WTC11 (cell line): ENCODE results near the gene STK17B. TPM values are rescaled to one million over a fixed set of nuclear protein-coding genes. Genes with fewer than 3 reads are reported as not detected.

Source experiments
- ATAC-seq: fragments of 200-7000 bp; cut with Tn5 transposase; 2 replicates; pipeline ENCODE4 v1.10.0; 2021; ENCODE audit warnings: mild to moderate bottlenecking, moderate library complexity
- CTCF ChIA-PET: fragments of 300-600 bp; sonication (Branson Sonifier 250); formaldehyde crosslinking; loops from one replicate; lab custom pipeline; 2021; ENCODE audit warnings: antibody characterized with exemption; lab: Charles Lee
- POLR2A ChIA-PET: fragments of 350-600 bp; sonication (Branson Sonifier 250); formaldehyde crosslinking; loops from one replicate; lab custom pipeline; 2021; ENCODE audit warnings: antibody characterized with exemption; lab: Charles Lee
- DNase-seq: peaks from one replicate; pipeline ENCODE4 v3.0.0; 2021; ENCODE audit warnings: low spot score
- H3K27ac Mint-ChIP-seq: 2 replicates; pipeline ENCODE4 v1.8.0; 2021; ENCODE audit warnings: mixed read lengths
- H3K27me3 Mint-ChIP-seq: 2 replicates; pipeline ENCODE4 v1.8.0; 2021; ENCODE audit warnings: low read depth, mild to moderate bottlenecking, moderate library complexity, mixed read lengths
- H3K36me3 Mint-ChIP-seq: 2 replicates; pipeline ENCODE4 v1.8.0; 2021; ENCODE audit warnings: mixed read lengths
- H3K4me1 Mint-ChIP-seq: 2 replicates; pipeline ENCODE4 v1.8.0; 2022; ENCODE audit warnings: mixed read lengths
- H3K4me3 Mint-ChIP-seq: 2 replicates; pipeline ENCODE4 v1.8.0; 2021; ENCODE audit warnings: mild to moderate bottlenecking, moderate library complexity, mixed read lengths
- H3K9me3 Mint-ChIP-seq: 2 replicates; pipeline ENCODE4 v1.8.0; 2021; ENCODE audit warnings: mixed read lengths
- ARID4B ChIP-seq: sonication (generic); formaldehyde crosslinking; IDR thresholded peaks from 2 replicates; pipeline ENCODE4 v1.8.0; 2023; ENCODE audit warnings: missing genetic modification reagents, mild to moderate bottlenecking, borderline replicate concordance
- CBFB ChIP-seq: sonication (generic); formaldehyde crosslinking; IDR thresholded peaks from 2 replicates; pipeline ENCODE4 v1.8.1; 2022; ENCODE audit warnings: mild to moderate bottlenecking, low read depth, missing genetic modification reagents
- ELF4 ChIP-seq: sonication (generic); formaldehyde crosslinking; IDR thresholded peaks from 2 replicates; pipeline ENCODE4 v1.8.1; 2022; ENCODE audit warnings: low read depth, mild to moderate bottlenecking, moderate library complexity, missing genetic modification reagents
- EMX1 ChIP-seq: fragments of 250-450 bp; sonication (Bioruptor Pico); IDR thresholded peaks from 2 replicates; pipeline ENCODE4 v1.8.0; 2021; ENCODE audit warnings: mild to moderate bottlenecking
- ETV6 ChIP-seq: sonication (generic); formaldehyde crosslinking; IDR thresholded peaks from 2 replicates; pipeline ENCODE4 v1.8.1; 2022; ENCODE audit warnings: mild to moderate bottlenecking, missing genetic modification reagents
- MYBL2 ChIP-seq: sonication (generic); formaldehyde crosslinking; IDR thresholded peaks from 2 replicates; pipeline ENCODE4 v1.8.1; 2023; ENCODE audit warnings: mild to moderate bottlenecking, moderate library complexity, missing genetic modification reagents
- NR1H2 ChIP-seq: sonication (generic); formaldehyde crosslinking; IDR thresholded peaks from 2 replicates; pipeline ENCODE4 v1.9.0; 2021; ENCODE audit warnings: mild to moderate bottlenecking, moderate library complexity, missing genetic modification reagents
- NR3C1 ChIP-seq: sonication (generic); formaldehyde crosslinking; conservative IDR thresholded peaks from 2 replicates; pipeline ENCODE4 v1.8.1; 2023; ENCODE audit warnings: low read depth, mild to moderate bottlenecking, missing genetic modification reagents
- RELA ChIP-seq: sonication (generic); formaldehyde crosslinking; IDR thresholded peaks from 2 replicates; pipeline ENCODE4 v1.8.1; 2022; ENCODE audit warnings: missing genetic modification reagents, mild to moderate bottlenecking, borderline replicate concordance
- SMAD3 ChIP-seq: sonication (generic); formaldehyde crosslinking; IDR thresholded peaks from 2 replicates; pipeline ENCODE4 v1.8.0; 2022; ENCODE audit warnings: missing genetic modification reagents, mild to moderate bottlenecking, borderline replicate concordance
- ZNF219 ChIP-seq: sonication (generic); formaldehyde crosslinking; IDR thresholded peaks from 2 replicates; pipeline ENCODE4 v1.8.0; 2023; ENCODE audit warnings: missing genetic modification reagents, mild to moderate bottlenecking, borderline replicate concordance
- ZNF232 ChIP-seq: sonication (generic); formaldehyde crosslinking; IDR thresholded peaks from 2 replicates; pipeline ENCODE4 v1.8.0; 2022; ENCODE audit warnings: mild to moderate bottlenecking, missing genetic modification reagents
- ZNF263 ChIP-seq: sonication (generic); formaldehyde crosslinking; IDR thresholded peaks from 2 replicates; pipeline ENCODE4 v1.8.1; 2022; ENCODE audit warnings: low read depth, mild to moderate bottlenecking, moderate library complexity, missing genetic modification reagents
- ZNF281 ChIP-seq: sonication (generic); formaldehyde crosslinking; IDR thresholded peaks from 2 replicates; pipeline ENCODE4 v1.8.0; 2023; ENCODE audit warnings: mild to moderate bottlenecking, missing genetic modification reagents
- ZNF416 ChIP-seq: fragments of 250-450 bp; sonication (Bioruptor Pico); IDR thresholded peaks from 2 replicates; pipeline ENCODE4 v1.9.0; 2021; ENCODE audit warnings: mild to moderate bottlenecking, inconsistent platforms
- ZSCAN18 ChIP-seq: fragments of 250-450 bp; sonication (Bioruptor Pico); IDR thresholded peaks from 2 replicates; pipeline ENCODE4 v2.1.2; 2022; ENCODE audit warnings: mild to moderate bottlenecking, moderate library complexity
- total RNA-seq: library from RNA; stranded (reverse); gene quantifications from 3 replicates; pipeline ENCODE4 v1.2.3, GENCODE V29; 2021
- TF ChIP-seq, protein P1 (sequence below): sonication (generic); formaldehyde crosslinking; IDR thresholded peaks from 2 replicates; pipeline ENCODE4 v1.8.0; 2022; ENCODE audit warnings: mild to moderate bottlenecking, missing genetic modification reagents

STK17B gene
- total RNA-seq, 1 experiment from 2014 or later = 11.8 TPM

GRCh38 chr2:196186266-196186980, 15.0 kb upstream of the STK17B start (continued):
- no peak for TF ChIP-seq ARID4B (CRISPR knock-in tag)

- Mint-ChIP-seq H3K27me3 (no peaks in the 10 kb centered on the region), H3K36me3 (no peaks in the 10 kb centered on the region), H3K9me3 (peaks cover 8% of the 10 kb centered on the region; the same call in 1 of the 2 replicates), H3K27ac (no peak overlapping the region), H3K4me3 (no peak overlapping the region), H3K4me1 (peaks cover 4% of the 10 kb centered on the region; the same call in 1 of the 2 replicates)
- no peak for TF ChIP-seq NR3C1 (CRISPR knock-in tag)
- no peak for TF ChIP-seq EMX1 (CRISPR knock-in tag)
- no peak for TF ChIP-seq RELA
- no peak for TF ChIP-seq ARID4B (CRISPR knock-in tag)
- no peak for TF ChIP-seq MYBL2 (CRISPR knock-in tag)
- TF ChIP-seq SMAD3 = no peak
- TF ChIP-seq, protein P1, sequence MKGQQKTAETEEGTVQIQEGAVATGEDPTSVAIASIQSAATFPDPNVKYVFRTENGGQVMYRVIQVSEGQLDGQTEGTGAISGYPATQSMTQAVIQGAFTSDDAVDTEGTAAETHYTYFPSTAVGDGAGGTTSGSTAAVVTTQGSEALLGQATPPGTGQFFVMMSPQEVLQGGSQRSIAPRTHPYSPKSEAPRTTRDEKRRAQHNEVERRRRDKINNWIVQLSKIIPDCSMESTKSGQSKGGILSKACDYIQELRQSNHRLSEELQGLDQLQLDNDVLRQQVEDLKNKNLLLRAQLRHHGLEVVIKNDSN (CRISPR knock-in tag) = no peak
- no peak for TF ChIP-seq CBFB (CRISPR knock-in tag)
- no peak for TF ChIP-seq ZNF263 (CRISPR knock-in tag)
- ChIA-PET CTCF (no interaction called here), POLR2A (interaction anchor here (0.7 kb wide), 1 partner anchor 577 kb away, joined by 3 read pairs; no protein-coding TSS in a partner anchor)
- no peak for ATAC-seq
- no peak for DNase-seq
Measured at GRCh38 chr2:196184921-196185320, 13.5 kb upstream of the STK17B start.

DNA sequence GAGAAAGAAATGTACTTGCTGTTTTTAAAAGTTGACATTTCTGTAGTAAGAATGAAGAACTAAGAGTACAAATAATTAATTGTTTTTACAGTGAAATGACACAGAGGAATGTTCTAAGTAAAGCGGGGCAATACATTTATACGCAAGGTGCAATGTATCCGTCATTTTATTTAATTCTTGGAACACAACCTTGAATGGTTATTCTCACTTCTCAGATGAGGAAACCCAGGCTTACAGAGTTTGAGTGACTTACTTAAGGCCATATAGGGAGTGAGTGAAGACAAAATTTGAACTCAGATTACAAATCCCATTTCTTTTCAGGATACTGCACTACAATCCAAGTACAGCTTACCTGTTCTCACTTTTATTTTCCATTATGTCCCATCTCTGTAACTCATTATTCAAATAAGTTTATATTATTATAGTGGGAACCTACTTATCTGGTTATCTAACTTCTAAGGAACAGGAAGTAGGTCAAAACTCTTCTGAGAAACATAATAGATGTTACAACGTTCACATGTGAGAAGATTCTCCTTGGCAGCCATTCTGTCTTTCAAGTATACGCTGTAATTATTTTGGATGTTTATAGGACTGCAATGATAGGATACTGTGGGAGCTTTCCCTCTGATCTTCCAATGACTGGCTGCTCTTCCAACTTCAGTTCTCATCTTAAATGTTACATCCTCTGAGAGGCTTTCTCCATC, 12.3 kb upstream of the STK17B start:
- POLR2A ChIA-PET = no interaction called here
- Mint-ChIP-seq H3K9me3 (peaks cover 8% of the 10 kb centered on the region; the same call in 1 of the 2 replicates), H3K4me1 (peaks cover 4% of the 10 kb centered on the region; the same call in 1 of the 2 replicates), H3K27ac (no peak overlapping the region), H3K4me3 (no peak overlapping the region), H3K36me3 (no peaks in the 10 kb centered on the region), H3K27me3 (no peaks in the 10 kb centered on the region)
- CTCF ChIA-PET = no interaction called here
- ATAC-seq = no peak
- no peak for DNase-seq
- TF ChIP-seq ZNF219 (no peak), ZNF281 (CRISPR knock-in tag) (no peak), ZNF416 (CRISPR knock-in tag) (no peak), ETV6 (CRISPR knock-in tag) (no peak), ZSCAN18 (CRISPR knock-in tag) (no peak), ZNF232 (CRISPR knock-in tag) (no peak), ELF4 (CRISPR knock-in tag) (no peak), NR1H2 (CRISPR knock-in tag) (no peak)
